Left lobe of liver (tissue), 2 donors: ENCODE data around the gene HMOX2. TPM values are rescaled to one million over a fixed set of nuclear protein-coding genes. Genes with fewer than 3 reads are reported as not detected.

Experiments used
- ATAC-seq: fragments of 200-7000 bp; cut with Tn5 transposase; one replicate; pipeline ENCODE4 v1.9.1; 2020; ENCODE audit warnings: mild to moderate bottlenecking, moderate library complexity
- DNase-seq: peaks from one replicate; pipeline ENCODE4 v3.0.0-alpha.2; 2020; ENCODE audit warnings: low spot score
- total RNA-seq: library from RNA; stranded (reverse); gene quantifications from one replicate; pipeline ENCODE4 v1.2.1, GENCODE V29; 2021
- donor health status: DM: no; HTN: no; CAD: no; lungs with moderate emphysema.
- donor health status: DM: no; HTN: yes; CAD: no.

Gene HMOX2
- total RNA-seq, 1 donor from 2014 or later, result 44.9 TPM

DNA sequence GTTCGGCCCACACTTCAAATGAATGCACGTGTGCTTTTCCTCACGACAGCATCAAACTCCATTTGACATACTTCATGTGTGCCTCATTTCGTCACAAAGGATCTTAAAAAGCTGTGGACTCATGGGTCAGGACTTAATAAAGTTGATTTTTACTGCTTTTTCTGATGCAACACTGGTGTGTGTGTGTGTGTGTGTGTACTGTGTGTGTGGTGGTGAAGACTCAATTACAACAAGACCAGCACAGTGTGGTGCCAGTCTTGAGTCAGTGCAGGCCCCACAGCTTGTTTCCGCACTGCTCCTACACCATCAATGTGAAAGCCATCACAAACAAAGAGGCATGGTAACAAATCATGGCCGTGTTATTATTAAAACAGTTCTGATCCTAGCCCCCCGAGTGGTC lies 44.7 kb downstream of the HMOX2 start:
- ATAC-seq (no peak), DNase-seq (no peak)

DNA sequence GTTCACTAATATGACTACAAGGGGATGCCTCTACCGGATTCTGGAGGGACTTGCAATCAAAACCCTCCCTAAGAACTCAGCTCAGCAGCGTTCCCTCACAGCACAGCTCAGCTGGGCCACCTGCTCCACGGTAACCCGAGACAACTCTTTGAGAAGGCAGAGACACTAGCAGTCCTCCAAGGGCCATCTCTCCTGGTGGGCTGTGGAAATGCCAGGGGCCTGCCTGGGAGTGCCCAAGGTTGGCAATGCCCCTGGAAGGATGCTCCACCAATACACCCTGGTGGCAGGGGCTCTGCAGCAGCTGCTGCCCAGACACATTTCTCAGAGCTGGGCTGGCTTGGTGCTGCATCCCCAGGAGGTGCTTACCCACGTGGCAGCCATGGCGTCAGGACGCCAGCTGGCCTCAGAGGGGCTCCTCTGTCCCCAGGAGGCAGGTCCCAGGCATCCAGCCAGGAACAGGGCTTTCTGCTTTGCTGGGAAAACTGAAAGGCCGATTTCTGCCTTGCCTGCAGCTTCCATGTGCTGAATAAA lies 45.9 kb downstream of the HMOX2 start:
- DNase-seq (no peak), ATAC-seq (no peak)

DNA sequence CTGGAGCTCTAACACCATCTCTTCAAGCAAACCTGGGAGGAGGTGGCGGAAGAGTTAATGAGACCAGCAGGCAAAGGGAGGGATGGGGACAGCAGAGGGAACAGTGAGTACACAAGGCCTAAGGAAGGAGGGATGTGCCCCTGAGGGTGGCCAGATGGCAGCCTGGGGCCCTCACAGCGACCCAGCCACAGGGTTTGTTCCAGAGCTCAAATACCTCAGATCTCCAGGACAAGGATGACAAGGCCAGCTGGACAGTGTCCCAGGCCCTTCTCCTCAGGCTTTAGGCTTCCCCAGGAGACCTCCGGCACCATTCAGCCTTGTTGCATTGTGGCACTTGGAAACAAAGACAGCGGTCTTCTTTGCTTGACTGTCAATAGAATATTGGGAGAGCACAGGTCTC lies 47.5 kb downstream of the HMOX2 start:
- ATAC-seq (no peak), DNase-seq (no peak)

DNA sequence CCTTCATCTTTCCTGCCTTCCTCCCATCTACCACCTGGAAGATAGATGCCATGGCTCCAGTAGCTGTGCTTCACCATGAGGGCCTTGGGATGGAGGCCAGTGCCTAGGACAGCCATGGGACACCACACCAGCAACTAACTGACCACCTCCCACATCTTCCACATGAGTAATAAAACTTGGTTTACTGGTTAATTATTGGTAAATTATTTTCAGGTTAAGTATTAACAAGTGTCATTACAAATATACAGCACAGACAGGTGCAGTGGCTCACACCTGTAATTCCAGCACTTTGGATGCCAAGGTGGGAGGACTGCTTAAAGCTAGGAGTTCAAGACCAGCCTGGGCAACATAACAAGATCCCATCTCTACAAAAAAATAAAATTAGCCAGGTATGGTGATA lies 48.4 kb downstream of the HMOX2 start:
- ATAC-seq (no peak), DNase-seq (no peak)

DNA sequence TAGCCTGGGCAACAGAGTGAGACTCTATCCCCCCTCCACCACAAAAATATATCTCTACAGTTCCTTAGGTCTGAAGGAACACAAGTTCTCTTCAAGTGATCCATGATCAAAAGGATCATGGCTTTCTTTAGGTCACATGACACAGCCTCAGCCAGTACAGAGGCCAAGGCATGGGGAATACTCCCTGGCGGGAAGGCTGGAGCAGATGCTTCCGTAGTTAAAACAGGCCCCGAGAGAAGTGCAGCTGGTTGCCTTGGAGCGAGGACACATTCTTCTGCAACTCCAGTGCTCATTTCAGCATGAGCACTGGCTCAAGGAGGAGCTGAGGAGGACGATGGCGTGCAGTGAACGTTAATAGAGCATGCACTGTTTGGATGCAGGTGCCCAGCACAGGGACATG lies 48.9 kb downstream of the HMOX2 start:
- ATAC-seq (no peak), DNase-seq (no peak)

DNA sequence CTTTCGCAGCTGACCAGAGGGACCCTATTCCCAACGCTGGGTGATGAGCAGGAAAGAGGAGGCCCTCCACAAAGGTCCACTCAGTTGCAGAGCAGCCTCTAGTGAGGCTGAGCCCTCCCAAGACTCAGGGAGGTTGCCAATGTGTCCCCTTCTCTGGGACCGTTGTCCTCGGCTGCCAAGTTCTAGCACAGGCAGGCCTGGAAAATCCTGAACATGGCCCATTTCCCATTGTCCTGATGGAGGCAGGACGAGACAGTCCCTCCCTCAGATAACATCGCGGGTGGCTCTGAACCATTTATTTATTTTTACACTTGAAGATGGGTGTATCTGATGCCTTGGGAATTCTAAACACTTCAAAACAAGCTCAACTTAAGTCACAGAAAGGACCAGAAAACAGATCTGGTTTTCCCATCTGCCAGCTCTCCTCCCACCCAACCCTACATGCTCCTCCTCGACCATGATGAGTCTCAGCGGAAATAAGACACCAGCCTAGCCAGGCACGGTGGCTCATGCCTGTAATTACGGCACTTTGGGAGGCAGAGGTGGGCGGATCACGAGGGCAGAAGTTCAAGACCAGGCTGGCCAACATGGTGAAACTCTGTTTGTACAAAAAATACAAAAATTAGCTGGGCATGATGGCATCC lies 49.6 kb downstream of the HMOX2 start:
- no peak for DNase-seq

DNA sequence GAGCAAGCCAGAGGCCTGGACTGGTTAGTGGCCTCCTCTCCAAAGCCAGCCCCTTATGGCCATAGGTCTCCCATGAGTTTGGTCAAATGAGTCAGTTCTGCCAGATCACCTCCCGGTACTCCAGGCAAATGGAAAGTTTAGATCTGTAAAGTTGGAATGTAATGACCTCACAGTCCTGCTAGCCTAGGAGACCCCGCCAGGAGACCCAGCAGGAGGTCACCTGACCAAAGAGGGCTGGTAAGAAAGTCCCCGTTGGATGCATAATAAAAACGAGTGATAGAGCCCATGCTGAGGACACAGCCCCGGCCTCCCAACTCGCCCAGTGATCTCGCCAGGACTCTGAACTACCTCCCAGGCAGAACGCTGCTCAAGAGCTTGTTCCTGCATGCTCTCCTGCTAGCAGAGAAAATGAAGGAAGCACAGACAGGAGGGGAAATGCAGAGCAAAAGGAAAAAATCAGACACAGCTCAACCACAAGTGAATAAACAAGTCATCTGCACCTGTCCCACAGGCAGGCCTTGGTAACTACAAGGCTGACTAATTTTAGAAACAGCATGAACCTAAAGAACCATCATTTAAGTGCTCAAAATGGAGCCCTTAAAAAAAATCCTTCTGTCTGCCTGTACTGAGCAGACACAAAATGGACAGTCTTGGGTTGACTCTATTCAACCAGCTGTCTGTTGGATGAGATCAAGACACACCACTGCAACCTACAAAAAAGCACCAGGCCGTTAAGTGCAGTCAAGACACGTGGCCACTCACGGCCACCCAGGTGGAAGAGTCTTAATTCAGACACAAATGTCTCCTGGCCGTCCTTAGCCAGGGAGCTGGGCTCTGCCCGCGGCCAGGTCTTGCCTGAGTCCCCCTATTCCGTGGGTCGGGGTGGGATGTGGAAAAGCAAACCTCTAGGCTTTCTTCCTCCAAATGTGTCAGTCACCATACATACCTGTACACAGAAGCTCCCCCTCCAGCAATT lies 53.2 kb downstream of the HMOX2 start:
- no peak for DNase-seq
- ATAC-seq, result no peak

More for the DNA sequence above, 49.6 kb downstream of the HMOX2 start:
- no peak for ATAC-seq

DNA sequence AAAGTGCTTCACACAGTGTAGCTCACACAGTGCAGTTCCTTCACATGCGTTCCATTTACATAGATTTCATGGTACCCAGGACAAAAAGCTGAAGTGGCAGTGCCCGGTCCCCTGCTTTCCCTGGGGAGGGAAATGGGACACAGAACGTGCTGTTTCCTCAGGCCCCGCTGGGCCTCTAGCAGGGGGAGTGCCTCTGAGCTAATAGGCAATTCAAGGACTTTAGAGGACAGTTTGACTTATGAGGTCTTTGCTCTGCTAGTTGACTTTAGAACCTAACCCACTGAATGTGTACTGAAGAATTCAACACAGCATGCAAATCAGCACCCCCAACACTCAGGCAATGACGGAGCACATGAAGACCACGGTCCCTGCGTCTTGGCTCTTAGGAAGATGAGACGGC lies 55.6 kb downstream of the HMOX2 start:
- DNase-seq (no peak), ATAC-seq (no peak)

DNA sequence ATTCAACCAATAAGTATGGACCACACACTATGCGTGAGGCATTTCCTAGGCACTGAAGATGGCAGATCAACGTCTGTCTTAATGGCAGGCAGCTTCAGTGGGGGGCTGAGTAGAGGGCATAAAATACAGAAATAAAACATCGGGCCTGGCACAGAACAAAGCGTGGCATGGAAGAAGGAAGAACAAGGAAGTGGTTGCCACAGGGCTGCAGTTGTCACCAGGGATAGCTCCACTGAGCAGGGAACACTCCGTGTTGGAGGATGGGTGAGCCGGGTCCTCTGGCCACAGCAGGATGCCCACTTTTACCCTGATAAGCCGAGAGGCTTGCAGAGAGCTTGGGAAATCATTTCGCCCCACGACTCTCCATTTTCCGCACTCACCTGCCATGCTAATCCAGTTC lies 56.0 kb downstream of the HMOX2 start:
- no peak for ATAC-seq
- no peak for DNase-seq

DNA sequence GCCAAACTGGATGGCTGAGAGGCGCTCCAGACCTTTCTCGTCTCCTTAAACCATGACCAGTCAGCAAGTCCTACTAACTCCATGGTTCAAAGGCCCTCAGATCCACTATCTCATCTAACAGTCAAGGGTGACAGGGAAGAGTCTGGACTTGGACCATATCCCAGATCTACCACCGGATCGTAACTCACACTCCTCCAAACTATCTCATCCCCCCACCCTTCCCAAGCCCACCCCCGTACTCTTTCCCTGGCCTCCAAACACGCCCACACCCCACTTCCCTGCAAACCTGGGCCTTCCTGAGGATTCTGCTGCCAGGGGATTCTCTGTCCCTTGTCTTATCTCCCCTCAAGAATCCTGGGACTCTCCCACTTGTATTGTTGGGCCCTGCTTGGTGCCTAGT lies 57.3 kb downstream of the HMOX2 start:
- ATAC-seq (no peak), DNase-seq (no peak)

DNA sequence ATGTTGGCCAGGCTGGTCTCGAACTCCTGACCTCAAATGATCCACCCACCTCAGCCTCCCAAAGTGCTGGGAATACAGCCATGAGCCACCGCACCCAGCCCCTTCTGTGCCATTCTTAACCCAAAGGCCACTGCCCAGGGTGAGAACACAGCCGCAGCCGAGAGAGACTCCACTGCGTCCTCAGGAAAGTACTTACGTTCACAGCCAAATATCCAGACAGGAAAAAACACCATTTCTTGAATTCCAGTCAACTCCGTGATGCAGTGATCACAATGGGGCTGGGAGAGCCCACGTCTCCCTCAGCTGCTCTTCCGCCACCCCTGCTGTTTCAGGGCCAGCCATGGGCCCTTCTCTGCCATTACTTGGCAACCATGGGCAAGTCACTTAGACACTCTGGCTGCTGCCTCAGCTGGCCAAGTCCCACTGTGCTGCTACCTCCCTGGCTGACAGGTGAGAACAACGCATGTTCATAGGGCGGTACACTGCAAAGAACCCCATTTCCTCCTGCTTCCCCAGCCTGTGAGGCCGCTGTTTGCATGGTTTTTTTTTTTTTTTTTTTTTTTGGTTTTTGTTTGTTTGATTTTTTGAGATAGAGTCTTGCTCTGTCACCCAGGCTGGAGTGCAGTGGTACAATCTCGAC lies 58.1 kb downstream of the HMOX2 start:
- no peak for ATAC-seq

DNA sequence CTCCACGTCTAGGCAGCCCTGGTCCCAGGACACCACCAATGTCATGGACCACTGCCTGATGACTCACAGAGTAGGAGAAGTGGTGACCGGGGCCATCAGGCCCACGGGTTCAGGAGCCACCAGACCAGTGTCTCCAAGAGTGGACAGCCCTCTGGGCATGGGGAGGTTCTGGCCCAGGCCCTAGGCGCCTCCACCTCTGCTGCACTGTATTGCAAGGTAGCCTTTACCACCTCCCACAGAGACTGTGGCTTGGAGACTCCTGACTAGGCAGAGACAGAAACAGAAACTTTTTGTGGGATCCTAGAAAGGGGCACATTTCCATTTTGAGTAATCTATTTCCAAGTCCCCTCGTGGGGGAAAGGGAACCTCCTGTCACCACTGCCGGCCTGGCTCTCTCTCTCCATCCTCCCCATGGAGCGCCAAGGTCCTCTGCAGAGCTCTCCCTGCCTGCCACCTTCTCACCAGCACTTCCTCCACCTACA lies 59.5 kb downstream of the HMOX2 start:
- DNase-seq (no peak), ATAC-seq (no peak)

More for the DNA sequence above, 58.1 kb downstream of the HMOX2 start:
- no peak for DNase-seq

DNA sequence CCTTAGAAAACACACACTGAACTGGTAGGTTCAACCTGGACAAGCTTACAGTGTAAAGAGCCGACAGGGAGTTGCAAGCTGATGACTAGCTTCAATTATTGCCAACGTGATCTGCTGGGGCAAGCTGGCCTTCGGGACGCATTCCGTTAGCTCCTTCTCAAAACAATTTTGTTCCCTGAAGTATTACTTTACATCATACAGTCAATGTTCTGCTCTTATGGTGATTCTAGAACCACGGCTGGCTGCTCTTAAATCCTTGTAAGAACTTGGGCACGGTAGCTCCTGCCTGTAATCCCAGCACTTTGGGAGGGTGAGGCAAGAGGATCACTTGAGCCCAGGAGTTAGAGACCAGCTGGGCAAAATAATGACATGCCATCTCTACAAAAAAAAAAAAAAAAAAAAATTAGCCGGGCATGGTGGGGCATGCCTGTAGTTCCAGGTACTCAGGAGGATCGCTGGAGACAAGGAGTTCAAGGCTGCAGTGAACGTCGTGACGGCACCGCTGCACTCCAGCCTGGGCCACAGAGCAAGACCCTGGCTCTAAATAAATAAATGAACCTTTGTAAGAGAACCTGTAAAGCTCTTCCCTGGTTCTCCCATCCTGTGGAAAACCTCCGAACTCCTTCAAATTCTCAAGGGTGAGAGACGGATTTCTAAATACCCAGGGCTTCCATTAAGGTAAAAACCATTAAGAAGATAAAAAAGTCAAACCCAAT lies 60.4 kb downstream of the HMOX2 start:
- DNase-seq, result no peak
- ATAC-seq, result no peak

DNA sequence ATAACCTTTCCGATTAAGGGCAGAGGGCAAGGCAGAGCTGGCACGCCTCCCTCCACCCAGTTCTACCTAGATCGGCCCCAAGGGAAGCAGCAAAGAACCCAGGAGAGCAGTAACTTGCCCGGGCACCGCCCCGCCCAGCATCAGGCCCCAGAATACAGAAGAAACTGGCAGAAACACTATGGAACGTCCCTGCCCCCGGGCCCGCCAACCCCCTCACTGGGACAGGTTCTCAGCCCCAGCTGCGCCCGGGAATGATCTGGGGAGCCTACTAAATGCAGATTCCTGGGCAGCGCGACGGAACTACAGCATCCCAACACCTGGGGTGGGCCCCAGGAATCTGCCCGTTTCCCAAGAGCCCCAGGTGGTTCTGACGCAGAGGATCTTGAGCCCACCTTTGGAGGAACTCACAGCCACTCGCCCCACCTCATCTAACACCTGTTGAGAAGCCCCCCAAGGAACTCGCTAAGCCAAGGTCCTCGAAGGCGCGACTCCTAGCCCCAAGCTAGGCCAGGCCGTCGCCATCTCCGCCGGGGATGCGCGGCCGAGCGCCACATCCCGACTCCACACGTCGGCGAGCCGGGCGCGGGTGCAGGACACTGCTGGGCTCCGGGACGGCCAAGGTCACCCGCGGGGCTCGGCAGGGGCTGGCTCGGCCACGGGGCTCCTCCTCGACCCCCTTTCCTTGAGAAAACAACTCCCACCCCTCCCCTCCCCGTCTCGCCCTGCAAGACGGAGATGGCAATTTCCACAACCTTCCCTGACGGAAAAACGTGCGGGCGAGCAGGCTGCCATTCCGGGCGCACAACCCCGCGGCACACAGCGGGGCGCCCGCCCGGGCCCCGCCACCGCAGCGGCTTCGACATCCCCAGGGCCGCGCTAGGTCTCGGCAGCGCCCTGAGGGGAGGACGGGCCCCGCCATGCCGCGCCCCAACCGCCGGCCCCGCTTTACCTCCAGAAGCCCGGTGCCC lies 61.5 kb downstream of the HMOX2 start:
- DNase-seq, result peak; percentile 66

DNA sequence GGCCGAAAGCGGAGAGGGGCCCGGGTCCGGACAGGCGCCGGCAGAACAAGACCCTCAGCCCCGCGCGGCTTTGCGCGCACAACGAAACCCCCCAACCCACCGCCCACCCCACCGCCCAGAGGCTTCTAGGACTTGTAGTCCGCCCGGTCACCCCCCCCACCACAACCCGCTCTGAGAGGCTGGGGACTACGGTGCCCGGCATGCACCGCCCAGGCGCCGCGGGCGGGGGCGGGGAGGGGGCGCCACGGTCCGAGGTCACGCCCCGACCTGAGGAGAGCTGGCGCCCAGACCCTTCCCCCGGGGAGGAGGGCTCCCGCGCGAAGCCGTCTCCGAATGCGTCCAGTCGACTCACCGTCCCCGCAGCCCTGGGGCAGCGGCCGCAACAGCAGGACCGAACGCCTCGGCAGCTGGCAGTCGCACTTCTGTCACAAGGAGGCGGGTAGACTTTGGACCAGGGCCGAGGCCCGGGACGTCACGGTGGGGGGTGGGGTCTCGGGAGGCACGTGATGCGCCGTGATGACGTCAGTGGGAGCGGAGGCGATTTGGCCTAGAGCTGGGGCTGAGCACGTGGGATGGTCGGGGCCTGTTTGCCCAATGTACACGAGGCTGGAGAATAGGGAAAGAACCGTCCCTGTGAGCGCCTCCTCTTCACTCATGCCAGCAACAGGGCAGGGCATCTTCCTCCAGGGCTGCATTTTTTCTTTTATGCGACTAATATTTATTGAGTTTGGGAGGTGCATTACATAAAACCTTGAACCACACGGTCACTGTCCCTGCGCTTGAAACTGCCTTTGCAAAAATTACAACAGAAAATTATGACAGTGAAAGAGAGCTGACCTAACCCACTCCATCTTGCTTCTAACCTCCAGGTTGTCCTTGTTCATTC lies 62.4 kb downstream of the HMOX2 start, which contains the start of gene CDIP1:
CDIP1 (minus strand) TSS at position 424 of the 886 bp plus-strand sequence. CDS start 24,643 bp downstream, outside the sequence.
- peak; percentile 91 for ATAC-seq

More for the DNA sequence above, 61.5 kb downstream of the HMOX2 start:
- ATAC-seq, result peak; percentile 51

DNA sequence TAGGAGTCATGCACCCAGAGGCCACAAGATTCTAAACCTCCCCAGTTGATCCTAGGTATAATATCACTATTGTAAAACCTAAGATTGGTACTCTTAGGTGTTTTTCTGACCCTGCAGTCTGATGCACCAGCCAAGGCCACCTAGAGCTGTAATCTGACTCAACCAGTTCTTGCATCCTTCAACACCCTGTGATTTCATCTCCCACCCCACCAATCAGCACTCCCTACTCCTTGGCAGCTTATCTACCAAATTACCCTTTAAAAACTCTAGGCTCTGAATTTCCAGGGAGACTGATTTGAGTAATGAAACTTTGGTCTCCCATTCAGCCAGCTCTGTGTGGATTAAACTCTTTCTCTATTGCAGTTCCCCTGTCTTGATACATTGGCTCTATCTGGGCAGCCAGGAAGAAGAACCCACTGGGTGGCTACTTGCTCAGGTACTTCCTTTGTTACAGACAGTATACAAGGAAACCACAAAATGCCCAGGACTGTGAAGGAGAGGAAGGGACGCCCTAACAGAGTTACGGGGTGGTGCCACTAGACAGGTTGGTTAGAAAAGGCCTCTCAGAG lies 63.6 kb downstream of the HMOX2 start:
- DNase-seq (no peak), ATAC-seq (no peak)

More for the DNA sequence above, 62.4 kb downstream of the HMOX2 start, which contains the start of gene CDIP1:
- DNase-seq, result peak; percentile 98

DNA sequence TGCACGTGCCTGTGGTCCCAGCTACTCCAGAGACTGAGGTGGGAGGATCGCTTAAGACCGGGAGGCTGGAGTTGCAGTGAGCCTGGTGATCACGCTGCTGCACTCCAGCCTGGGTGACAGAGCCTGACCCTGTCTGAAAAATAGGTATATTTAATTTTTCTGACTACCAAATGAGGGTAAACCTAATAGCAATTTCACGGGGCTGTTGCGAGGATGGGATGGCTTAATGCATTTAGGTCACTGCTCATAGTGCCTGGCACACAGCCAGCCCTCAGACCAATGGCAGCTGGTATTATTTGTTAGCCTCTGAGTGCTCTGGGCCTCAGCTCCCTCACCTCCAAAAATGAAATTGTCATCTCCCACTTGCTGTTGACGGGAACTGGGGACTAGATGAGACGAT lies 68.3 kb downstream of the HMOX2 start:
- ATAC-seq (no peak), DNase-seq (no peak)

DNA sequence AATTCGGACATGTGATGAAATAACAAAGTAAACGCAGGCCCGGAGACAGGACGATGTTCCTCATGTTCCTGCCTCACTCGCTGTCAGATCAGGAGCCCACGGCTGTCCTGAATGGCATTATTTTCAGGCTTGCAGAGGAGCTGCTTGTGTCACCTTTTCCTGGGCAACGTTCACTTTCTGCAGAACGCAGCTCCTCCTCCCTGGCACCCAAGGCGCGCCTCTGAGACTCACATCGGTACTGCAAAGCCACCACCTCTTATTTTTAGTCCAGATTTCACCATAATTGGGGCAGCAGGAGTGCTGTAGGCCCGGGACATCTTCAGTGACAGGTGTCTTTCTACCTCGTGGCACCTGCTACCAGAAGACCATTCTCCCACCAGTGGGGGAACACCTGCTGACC lies 71.9 kb downstream of the HMOX2 start:
- DNase-seq (peak; percentile 47), ATAC-seq (peak; percentile 83)
